Measurements from ENCODE around the gene FRK. TPM values are rescaled to one million over a fixed set of nuclear protein-coding genes. Genes with fewer than 3 reads are reported as not detected.

The FRK gene
- total and polyA plus RNA-seq, 9 donors = 0.38 to 3.5 (median 1.1) TPM

- intact Hi-C loops (cut with DNase I) = no loop called here
- Histone ChIP-seq H3K27me3 (no peaks in the 10 kb centered on the region), H3K27ac (no peak overlapping the region), H3K9me3 (no peaks in the 10 kb centered on the region), H3K4me3 (no peak overlapping the region), H3K4me1 (ENCODE audit: insufficient read depth) (no peaks in the 10 kb centered on the region), H3K36me3 (no peaks in the 10 kb centered on the region)
- WGBS, 3 donors = 93 to 94% (median 94%) methylated on average over 7 of the region's 7 CpGs
- TF ChIP-seq EP300 (IDR thresholded peaks at IDR 0.05) (no peak), POLR2A (IDR thresholded peaks at IDR 0.05) (no peak), CTCF (IDR thresholded peaks at IDR 0.05) (no peak)
- no peak for DNase-seq
Measured at GRCh38 chr6:116094041-116094440, 33.4 kb upstream of the FRK start.

- Histone ChIP-seq H3K4me3 (no peak overlapping the region), H3K4me1 (ENCODE audit: insufficient read depth) (no peaks in the 10 kb centered on the region)
- TF ChIP-seq POLR2A (IDR thresholded peaks at IDR 0.05) (no peak), CTCF (IDR thresholded peaks at IDR 0.05) (no peak), EP300 (IDR thresholded peaks at IDR 0.05) (no peak)
Measured at GRCh38 chr6:116090251-116090650, 29.6 kb upstream of the FRK start.

GRCh38 chr6:116088946-116089345, 28.3 kb upstream of the FRK start:
- Histone ChIP-seq H3K36me3 (no peaks in the 10 kb centered on the region), H3K4me3 (no peak overlapping the region), H3K9me3 (no peaks in the 10 kb centered on the region), H3K27me3 (no peaks in the 10 kb centered on the region), H3K4me1 (ENCODE audit: insufficient read depth) (no peaks in the 10 kb centered on the region), H3K27ac (no peak overlapping the region)
- TF ChIP-seq CTCF (IDR thresholded peaks at IDR 0.05) = no peak
- no peak for TF ChIP-seq POLR2A (IDR thresholded peaks at IDR 0.05)
- no peak for TF ChIP-seq EP300 (IDR thresholded peaks at IDR 0.05)
- intact Hi-C loops (cut with DNase I) = no loop called here
- DNase-seq = no peak

More at GRCh38 chr6:116090251-116090650, 29.6 kb upstream of the FRK start:
- intact Hi-C loops (cut with DNase I) = no loop called here
- DNase-seq = no peak
- no peak overlapping the region for H3K27ac ChIP-seq
- no peaks in the 10 kb centered on the region for H3K9me3 ChIP-seq
- WGBS, 3 donors = 78 to 93% (median 89%) methylated on average over 2 of the region's 2 CpGs
- no peaks in the 10 kb centered on the region for H3K27me3 ChIP-seq
- no peaks in the 10 kb centered on the region for H3K36me3 ChIP-seq

GRCh38 chr6:116087437-116088027, 26.8 kb upstream of the FRK start:
- intact Hi-C loops (cut with DNase I) = no loop called here
- Histone ChIP-seq H3K27me3 (no peaks in the 10 kb centered on the region), H3K4me1 (ENCODE audit: insufficient read depth) (no peaks in the 10 kb centered on the region), H3K27ac (no peak overlapping the region), H3K9me3 (no peaks in the 10 kb centered on the region), H3K36me3 (no peaks in the 10 kb centered on the region), H3K4me3 (no peak overlapping the region)
- 67 to 71% (median 70%) methylated on average over 4 of the region's 4 CpGs for WGBS, 3 donors
- no peak for DNase-seq
- no peak for TF ChIP-seq POLR2A (IDR thresholded peaks at IDR 0.05)
- no peak for TF ChIP-seq EP300 (IDR thresholded peaks at IDR 0.05)
- no peak for TF ChIP-seq CTCF (IDR thresholded peaks at IDR 0.05)
